Mesangial cell (primary cell): ENCODE measurements around the gene TRAPPC4. TPM values are rescaled to one million over a fixed set of nuclear protein-coding genes. Genes with fewer than 3 reads are reported as not detected.

ENCODE experiments used
- total RNA-seq: library from RNA; depleted of rRNA; stranded (reverse); fragments of >200 nt; gene quantifications from 2 replicates; pipeline ENCODE4 v1.2.3, GENCODE V29; 2015

TRAPPC4 gene, protein sequence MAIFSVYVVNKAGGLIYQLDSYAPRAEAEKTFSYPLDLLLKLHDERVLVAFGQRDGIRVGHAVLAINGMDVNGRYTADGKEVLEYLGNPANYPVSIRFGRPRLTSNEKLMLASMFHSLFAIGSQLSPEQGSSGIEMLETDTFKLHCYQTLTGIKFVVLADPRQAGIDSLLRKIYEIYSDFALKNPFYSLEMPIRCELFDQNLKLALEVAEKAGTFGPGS
- total RNA-seq = 75.0 and 110 TPM in 2 replicates

DNA sequence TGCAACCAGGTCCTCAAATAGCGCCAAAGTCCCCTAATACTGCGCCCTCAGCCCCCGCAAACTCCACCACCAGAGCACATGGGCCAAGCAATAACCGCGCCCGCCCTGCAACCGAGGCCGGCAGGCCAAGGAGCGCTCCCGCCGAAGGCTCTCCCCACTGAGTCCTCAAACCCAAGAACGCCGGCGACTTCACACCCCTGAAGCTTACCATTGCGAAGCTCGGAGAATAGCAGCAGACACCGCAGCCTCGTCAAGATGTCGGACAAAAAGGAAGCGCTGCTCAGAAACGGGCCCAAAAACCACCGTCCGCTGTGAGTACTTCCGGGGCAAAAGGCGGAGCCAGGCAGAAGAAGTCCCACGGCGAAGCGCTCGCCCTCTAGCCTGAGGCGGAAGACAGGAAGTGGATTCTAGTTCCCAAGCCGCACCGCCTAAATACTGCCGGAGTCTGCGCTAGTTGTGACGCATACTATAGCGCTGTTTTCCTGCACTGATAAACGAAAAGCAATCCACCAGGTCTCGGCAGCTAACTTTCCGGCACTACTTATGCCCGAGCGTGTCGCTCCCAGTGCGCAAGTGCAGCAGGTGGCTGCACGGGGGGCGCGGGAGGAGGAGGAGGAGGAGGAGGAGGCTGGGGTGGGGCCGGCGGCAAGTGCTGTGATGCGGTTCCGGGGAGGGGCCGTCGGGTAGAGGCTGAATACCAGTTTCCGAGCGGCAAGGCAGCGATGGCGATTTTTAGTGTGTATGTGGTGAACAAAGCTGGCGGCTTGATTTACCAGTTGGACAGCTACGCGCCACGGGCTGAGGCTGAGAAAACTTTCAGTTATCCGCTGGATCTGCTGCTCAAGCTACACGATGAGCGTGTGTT lies at the start of gene TRAPPC4, which contains the start of gene RPS25:
Gene TRAPPC4, plus strand, starts transcription at position 693 of the 865 bp plus-strand sequence. Its CDS starts 30 bp downstream, at position 723.
Gene RPS25, minus strand, starts transcription at position 270 of the 865 bp plus-strand sequence. Its CDS starts 59 bp downstream, at position 211.

DNA sequence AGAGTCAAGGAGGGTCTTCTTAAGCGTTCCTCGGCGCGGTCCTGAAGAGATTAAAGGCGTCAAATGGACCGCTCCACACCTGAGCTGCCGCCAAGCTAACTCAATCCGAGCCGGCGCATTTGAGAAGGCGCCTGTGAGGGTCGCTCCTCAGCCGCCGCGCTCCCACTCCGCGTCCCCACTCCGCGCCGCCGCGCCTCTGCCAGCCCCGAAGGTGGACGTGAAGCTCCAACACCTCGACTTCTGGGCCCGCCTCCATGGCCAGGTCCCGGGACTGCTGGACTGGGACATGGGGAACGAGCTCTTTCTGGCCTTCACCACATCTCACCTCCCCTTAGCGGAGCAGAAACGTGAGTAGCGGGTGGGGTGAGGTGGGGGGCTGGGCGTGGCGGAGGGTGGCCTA lies 46.9 kb upstream of the TRAPPC4 start, which contains the start of gene FOXR1:
Gene FOXR1, plus strand, starts transcription at position 116 of the 400 bp plus-strand sequence. Its CDS starts 171 bp downstream, at position 287.

DNA sequence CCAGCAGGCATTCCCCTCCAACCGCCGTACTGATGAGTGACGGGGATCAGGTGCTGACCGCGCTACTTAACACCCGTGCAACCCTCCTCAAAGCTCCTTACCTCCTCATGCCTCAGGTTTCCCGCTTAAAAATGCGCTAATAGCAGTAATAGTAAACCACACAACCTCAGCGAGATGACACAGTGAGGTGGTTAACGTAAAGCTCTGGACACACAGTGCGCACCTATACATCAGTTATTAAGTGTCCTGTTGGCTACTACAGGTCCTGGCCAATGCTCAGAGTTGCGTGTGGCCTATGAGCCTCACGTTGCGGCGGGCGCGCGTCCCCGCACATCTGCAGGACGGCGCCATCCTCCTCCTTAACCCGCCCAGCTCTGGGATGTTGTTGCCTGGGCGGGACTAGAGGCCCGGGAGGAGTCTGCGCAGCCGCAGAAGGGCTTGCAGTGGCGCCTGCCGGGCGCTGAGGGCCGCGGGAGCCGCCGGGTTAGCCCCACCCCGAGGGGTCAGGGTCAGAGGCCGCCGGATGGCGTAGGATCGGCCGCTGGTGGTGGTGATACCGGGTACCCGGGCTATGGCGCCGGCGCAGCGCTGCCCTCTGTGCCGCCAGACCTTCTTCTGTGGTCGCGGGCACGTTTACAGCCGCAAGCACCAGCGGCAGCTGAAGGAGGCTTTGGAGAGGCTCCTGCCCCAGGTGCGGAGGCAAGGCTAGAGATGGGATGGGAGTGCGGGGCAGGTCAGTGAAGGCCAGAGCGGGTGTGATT lies 20.8 kb upstream of the TRAPPC4 start, which contains the start of gene CENATAC:
Gene CENATAC, plus strand, starts transcription at position 512 of the 761 bp plus-strand sequence. Its CDS starts 60 bp downstream, at position 572.

DNA sequence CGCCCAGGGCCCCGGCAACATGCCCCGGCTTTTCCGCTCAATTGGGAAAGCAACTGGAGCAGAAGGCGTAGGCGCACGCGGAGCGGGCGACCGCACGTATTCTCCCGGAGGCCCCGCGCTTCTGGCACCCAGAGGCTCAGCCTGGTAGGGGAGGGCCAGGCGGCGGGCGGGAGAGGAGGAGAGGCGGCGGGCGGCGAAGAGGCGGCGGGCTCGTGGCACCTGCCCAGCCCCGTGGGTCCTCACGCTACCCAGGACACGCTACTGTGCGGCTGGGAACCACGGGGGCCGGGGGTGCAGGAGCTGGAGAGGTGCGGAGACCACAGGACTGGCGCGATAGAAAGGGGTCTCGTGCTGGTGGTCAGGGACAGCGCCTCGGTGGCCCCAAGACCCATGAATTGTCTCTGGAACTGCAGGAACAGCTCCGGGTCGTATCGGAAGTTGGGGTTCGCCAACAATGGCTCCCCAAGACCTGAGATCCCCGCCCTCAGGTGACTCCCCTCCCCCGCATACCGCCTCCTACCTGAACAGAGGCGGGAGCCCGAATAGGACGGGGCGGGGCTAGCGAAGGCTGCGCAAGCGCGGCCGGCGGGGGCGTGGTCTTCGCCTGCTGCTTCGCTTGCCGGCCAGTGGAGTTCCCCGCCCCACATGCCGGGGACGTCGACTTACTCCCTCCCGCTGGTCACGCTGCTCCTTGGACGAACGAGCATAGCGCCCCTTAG lies 11.9 kb downstream of the TRAPPC4 start, which contains the start of gene SLC37A4:
Gene SLC37A4, minus strand, starts transcription at position 549 of the 719 bp plus-strand sequence.

DNA sequence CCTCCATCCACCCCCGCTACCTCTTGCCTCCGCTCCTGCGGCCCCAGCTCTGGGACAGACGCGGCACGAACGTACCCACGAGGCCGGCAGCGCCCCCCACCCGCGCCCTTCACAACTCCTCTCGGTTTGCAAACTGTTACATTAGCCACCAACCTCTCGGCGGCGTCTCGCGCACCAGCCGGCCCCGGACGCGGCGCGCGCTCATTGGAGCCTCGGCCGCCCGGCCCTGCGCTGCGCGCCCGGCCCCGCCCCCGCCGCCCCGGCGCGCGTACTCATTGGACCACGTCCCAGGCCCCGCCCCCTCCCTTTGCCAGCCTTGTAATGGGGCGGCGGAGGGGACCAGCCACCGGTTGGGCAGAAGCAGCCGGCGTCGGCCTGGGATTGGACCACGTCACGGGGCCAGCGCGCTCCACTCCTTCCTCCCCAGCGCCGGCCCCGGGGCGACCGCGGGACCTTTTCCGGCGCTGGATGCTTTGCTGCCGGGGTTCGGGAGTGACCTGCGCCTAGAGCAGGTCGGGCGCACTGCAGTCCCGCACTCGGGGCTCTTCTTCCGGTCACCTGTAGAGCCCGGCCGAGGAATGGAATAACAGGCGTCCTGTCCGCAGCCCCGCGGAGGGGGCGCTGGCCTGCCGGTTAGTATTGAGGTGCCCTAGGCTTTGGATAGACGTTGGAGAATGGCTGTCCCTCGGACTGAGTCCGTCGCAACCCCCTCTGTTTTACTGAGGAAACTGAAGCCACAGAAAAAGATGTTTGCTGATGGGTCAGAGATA lies 38.6 kb downstream of the TRAPPC4 start, which contains the start of gene HYOU1:
Gene HYOU1, minus strand, starts transcription at position 206 of the 770 bp plus-strand sequence. CDS start 1,045 bp downstream, outside the sequence.

DNA sequence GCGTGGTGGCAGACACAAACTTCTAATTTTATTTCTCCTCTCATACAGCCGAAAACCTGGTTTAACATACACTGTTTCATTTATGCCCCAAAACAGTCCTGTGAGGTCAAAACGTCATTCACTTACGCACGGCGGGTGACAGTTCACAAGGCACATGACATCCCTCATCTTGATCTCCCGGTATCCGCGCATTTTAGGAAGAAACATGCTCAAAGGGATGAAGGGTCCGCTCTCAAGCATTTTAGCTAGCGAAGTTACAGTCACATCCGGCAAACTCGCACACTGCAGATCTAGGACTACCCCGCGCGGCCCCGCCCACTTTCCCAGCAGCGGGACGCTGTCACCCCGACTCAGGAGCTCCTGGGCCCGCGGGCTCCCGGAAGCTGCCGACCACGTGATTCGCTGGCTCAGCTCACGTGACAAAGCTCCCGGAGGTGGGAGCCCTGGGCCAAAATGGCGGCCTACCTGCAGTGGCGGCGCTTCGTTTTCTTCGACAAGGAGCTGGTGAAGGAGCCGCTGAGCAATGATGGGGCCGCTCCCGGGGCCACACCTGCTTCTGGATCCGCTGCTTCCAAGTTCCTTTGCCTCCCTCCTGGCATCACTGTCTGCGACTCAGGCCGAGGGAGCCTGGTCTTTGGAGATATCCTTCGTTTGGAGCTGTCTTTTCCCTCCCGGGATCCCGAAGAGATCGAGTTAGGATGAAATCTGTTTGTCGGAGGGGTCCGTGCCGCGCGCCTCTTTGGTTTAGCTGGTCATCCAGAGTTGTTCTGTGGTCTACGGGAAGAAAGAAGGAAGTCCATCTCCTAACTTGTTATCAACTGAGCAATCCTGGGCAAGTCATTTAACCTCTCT lies 49.0 kb downstream of the TRAPPC4 start, which contains the start of gene VPS11:
Gene VPS11, plus strand, starts transcription at position 448 of the 852 bp plus-strand sequence. Its CDS starts 6 bp downstream, at position 454.

Other genes starting within 250 kb of the TRAPPC4 start
- gene DDX6, start 227.6 kb upstream of the TRAPPC4 start, total RNA-seq = 49.2 and 53.9 TPM in 2 replicates
- not detected in 2 replicates for gene CXCR5, start 134.9 kb upstream of the TRAPPC4 start, total RNA-seq
- gene BCL9L, start 92.8 kb upstream of the TRAPPC4 start, total RNA-seq = 30.3 and 58.2 TPM in 2 replicates
- gene UPK2, start 62.5 kb upstream of the TRAPPC4 start, total RNA-seq = not detected in 2 replicates
- gene FOXR1, start 47.0 kb upstream of the TRAPPC4 start, total RNA-seq = not detected in 2 replicates
- gene CENATAC, start 20.6 kb upstream of the TRAPPC4 start, total RNA-seq = 7.2 and 12.5 TPM in 2 replicates
- gene RPS25, start 423 bp upstream of the TRAPPC4 start, total RNA-seq = 1,334 and 1,525 TPM in 2 replicates
- 50.4 and 68.5 TPM in 2 replicates for gene SLC37A4, start 12.1 kb downstream of the TRAPPC4 start, total RNA-seq
- gene HYOU1, start 38.4 kb downstream of the TRAPPC4 start, total RNA-seq = 86.6 and 187 TPM in 2 replicates
- 24.4 and 43.9 TPM in 2 replicates for gene VPS11, start 49.1 kb downstream of the TRAPPC4 start, total RNA-seq
- 38.8 and 62.1 TPM in 2 replicates for gene HMBS, start 66.1 kb downstream of the TRAPPC4 start, total RNA-seq
- gene DPAGT1, start 83.1 kb downstream of the TRAPPC4 start, total RNA-seq = 31.8 and 41.1 TPM in 2 replicates
- 5.8 and 8.6 TPM in 2 replicates for gene C2CD2L, start 88.6 kb downstream of the TRAPPC4 start, total RNA-seq
- 10.9 and 32.2 TPM in 2 replicates for gene HINFP, start 102.8 kb downstream of the TRAPPC4 start, total RNA-seq
- gene ABCG4, start 130.3 kb downstream of the TRAPPC4 start, total RNA-seq = 0.49 and 1.1 TPM in 2 replicates
- gene NLRX1, start 150.0 kb downstream of the TRAPPC4 start, total RNA-seq = 19.1 and 25.4 TPM in 2 replicates
- 0.25 TPM in 1 of 2 replicates, not detected in the other for gene NHERF4, start 166.7 kb downstream of the TRAPPC4 start, total RNA-seq
- 11.9 and 14.0 TPM in 2 replicates for gene CBL, start 187.6 kb downstream of the TRAPPC4 start, total RNA-seq